H1 (cell line): ENCODE measurements around the gene UBR3. TPM values are rescaled to one million over a fixed set of nuclear protein-coding genes. Genes with fewer than 3 reads are reported as not detected.

Experiments
- BCL11A ChIP-seq, 2 experiments: IDR thresholded peaks; one replicate each; pipeline ENCODE4 v1.6.1; 2011; ENCODE audit warnings: low read depth in 2 of 2, low read length in 2 of 2, mild to moderate bottlenecking in 2 of 2
- CTBP2 ChIP-seq: IDR thresholded peaks from 2 replicates; pipeline ENCODE4 v1.7.0; 2011; ENCODE audit warnings: borderline replicate concordance, mild to moderate bottlenecking, moderate library complexity, mixed read lengths, low read length; ENCODE audit not compliant: insufficient read depth, insufficient read length
- HDAC6 ChIP-seq: IDR thresholded peaks from one replicate; pipeline ENCODE4 v1.7.1; 2012; ENCODE audit warnings: low read depth, mild to moderate bottlenecking, inconsistent platforms, low read length, moderate library complexity
- KDM1A ChIP-seq: fragments of 200-600, 300-600 bp; sonication (generic); IDR thresholded peaks from 2 replicates; pipeline ENCODE4 v1.7.1; 2016; ENCODE audit warnings: mild to moderate bottlenecking, low read length, borderline replicate concordance
- polyA plus RNA-seq, 7 experiments: library from polyadenylated mRNA; depleted of rRNA in 3 of 7; stranded (reverse) in 5 of 7; unstranded in 2 of 7; fragments of >200 nt in 5 of 7; fragments of 200-250 nt in 2 of 7; gene quantifications; 1 replicate in 5 of 7; 2 replicates in 1 of 7; 4 replicates in 1 of 7; pipeline versions ENCODE4 v1.2.1 to v1.2.3, GENCODE V29; 2011 to 2013; ENCODE audit warnings: missing spikeins in 2 of 7, mixed read lengths in 2 of 7
- total RNA-seq: library from RNA; stranded (reverse); fragmentation: NEBNext Ultra II Directional; extraction: Animal tissue kit (Norgen Biotek cat#: 25700); gene quantifications from 2 replicates; pipeline ENCODE4 v1.2.1, GENCODE V29; 2021

The UBR3 gene
- total and polyA plus RNA-seq, 2 of the 8 experiments (the other 6 are each of a cell fraction or from before 2014, with no cell fraction given) = 3.7 to 17.7 TPM

DNA sequence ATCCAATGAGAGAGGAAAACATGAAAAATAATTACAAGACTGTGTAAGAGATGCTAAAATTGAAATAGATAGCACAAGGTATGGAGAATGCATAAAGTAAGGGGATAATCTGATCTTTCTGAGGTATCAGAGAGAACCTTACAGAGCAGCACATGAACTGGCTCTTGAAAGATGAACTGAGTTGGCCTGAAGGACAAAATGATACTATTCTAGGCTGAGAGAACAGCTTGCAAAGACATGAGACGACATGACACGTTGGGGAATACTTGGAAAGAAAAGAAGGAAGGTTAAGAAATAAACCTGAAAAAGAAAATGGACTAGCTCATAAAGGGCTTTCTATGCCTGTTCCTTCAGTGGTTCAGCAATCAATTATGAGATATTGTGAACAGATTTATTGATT, 198.0 kb downstream of the UBR3 start (continued):
- TF ChIP-seq BCL11A (IDR thresholded peaks at IDR 0.05; ENCODE audit: low read depth in 2 of 2, low read length in 2 of 2) (no peak), HDAC6 (no peak), CTBP2 (no peak), KDM1A (no peak)
- TF ChIP-seq, all 59 proteins: peak for 0
